GM12891 (cell line): ENCODE measurements around the gene AP1G1.
"Not testable (repeated sequence)": the region's sequence is repeated elsewhere in the genome, so short reads cannot be mapped to it uniquely, and the experiment has no call there.

Source experiments
- DNase-seq: peaks from one replicate; pipeline ENCODE4 v3.0.0; 2011; ENCODE audit warnings: low spot score; ENCODE audit not compliant: insufficient read length
- FAIRE-seq: peaks from 2 replicates; lab custom pipeline; 2011; peaks lifted over from hg19 to GRCh38; lab: Jason Lieb, UNC
- PAX5 ChIP-seq: IDR thresholded peaks from 2 replicates; pipeline ENCODE4 v1.6.1; 2011; ENCODE audit warnings: low read length, moderate library complexity, mild to moderate bottlenecking; ENCODE audit not compliant: insufficient read depth, severe bottlenecking
- POLR2A ChIP-seq: IDR thresholded peaks from 2 replicates; pipeline ENCODE4 v1.6.1; 2011; ENCODE audit warnings: low read depth, low read length, control low read depth
- POLR2AphosphoS5 ChIP-seq: IDR thresholded peaks from 2 replicates; pipeline ENCODE4 v1.6.1; 2011; ENCODE audit warnings: low read depth, low read length, control low read depth
- POU2F2 ChIP-seq: IDR thresholded peaks from 2 replicates; pipeline ENCODE4 v1.6.1; 2011; ENCODE audit warnings: low read depth, mild to moderate bottlenecking, control low read depth, low read length, moderate library complexity
- SPI1 ChIP-seq: IDR thresholded peaks from 2 replicates; pipeline ENCODE4 v1.6.1; 2011; ENCODE audit warnings: low read depth, low read length, control low read depth
- TAF1 ChIP-seq: IDR thresholded peaks from 2 replicates; pipeline ENCODE4 v1.6.1; 2011; ENCODE audit warnings: low read depth, low read length, control low read depth

AP1G1 gene

GRCh38 chr16:71845639-71846430, 37.2 kb upstream of the AP1G1 start, which contains the start of gene ATXN1L:
ATXN1L (plus strand) TSS chr16:71845976; CDS start chr16:71849741, 3,765 bp downstream.
- TF ChIP-seq POU2F2 = peak; percentile 36; the same call in 1 of the 2 replicates
- peak; percentile 60; the same call in 1 of the 2 replicates for TF ChIP-seq TAF1
- TF ChIP-seq PAX5 = peak; percentile 47
- TF ChIP-seq POLR2AphosphoS5 = peak; percentile 78
- no peak for TF ChIP-seq SPI1
- peak; percentile 83 for TF ChIP-seq POLR2A
- FAIRE-seq (peak; percentile 94), DNase-seq (peak; percentile 93)

- DNase-seq = no peak
- peak; percentile 45 for FAIRE-seq
- no peak for TF ChIP-seq POLR2A
- TF ChIP-seq TAF1 = no peak
- TF ChIP-seq SPI1 = peak; percentile 35; the same call in 1 of the 2 replicates
Measured at GRCh38 chr16:71843572-71843971, 34.9 kb upstream of the AP1G1 start.

- TF ChIP-seq POLR2AphosphoS5 (no peak), TAF1 (no peak), POU2F2 (no peak), PAX5 (no peak), POLR2A (no peak), SPI1 (no peak)
- FAIRE-seq (no peak), DNase-seq (no peak)
Measured at GRCh38 chr16:71840052-71840451, 31.4 kb upstream of the AP1G1 start.

GRCh38 chr16:71837150-71837549, 28.5 kb upstream of the AP1G1 start:
- TF ChIP-seq POLR2A = no peak
- FAIRE-seq (no peak), DNase-seq (no peak)

DNA sequence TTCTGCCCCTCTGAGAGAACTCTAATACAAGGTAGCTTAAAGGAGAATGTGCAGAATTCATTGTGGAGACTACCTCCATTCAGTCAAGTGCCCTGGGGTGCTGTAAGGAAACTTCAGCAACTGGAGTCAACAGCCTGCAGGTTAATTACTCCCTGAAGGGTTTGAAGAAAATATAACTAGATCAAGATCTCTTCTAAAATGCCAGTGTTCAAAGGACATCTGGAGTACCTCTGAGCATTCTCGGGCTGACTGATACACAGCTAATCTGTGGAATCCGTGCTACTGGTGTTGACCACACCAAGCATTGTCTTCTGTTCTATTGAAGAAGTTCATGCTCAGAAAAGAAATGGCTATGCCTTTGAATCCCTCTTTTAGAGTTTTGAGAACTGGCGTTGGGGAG, 25.7 kb upstream of the AP1G1 start:
- DNase-seq (no peak), FAIRE-seq (no peak)
- TF ChIP-seq POU2F2 = no peak
- TF ChIP-seq POLR2AphosphoS5 = no peak
- no peak for TF ChIP-seq POLR2A
- TF ChIP-seq PAX5 = no peak
- no peak for TF ChIP-seq SPI1
- no peak for TF ChIP-seq TAF1

DNA sequence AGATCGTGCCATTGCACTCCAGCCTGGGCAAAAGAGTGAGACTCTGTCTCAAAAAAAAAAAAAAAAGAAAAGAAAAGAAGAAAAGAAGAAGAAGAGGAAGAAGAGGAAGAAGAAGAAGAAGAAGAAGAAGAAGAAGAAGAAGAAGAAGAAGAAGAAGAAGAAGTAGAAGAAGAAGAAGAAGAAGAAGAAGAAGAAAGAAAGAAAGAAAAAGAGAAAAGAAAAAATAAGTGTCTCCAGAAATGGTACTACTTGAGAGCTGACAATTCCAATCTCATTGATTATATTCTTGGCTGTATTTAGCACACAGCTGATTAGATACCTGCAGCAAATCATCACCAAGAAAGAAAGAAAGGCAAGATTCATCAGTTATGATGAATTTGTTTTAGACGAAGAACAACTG, 23.5 kb upstream of the AP1G1 start:
- not testable (repeated sequence) for FAIRE-seq, DNase-seq

DNA sequence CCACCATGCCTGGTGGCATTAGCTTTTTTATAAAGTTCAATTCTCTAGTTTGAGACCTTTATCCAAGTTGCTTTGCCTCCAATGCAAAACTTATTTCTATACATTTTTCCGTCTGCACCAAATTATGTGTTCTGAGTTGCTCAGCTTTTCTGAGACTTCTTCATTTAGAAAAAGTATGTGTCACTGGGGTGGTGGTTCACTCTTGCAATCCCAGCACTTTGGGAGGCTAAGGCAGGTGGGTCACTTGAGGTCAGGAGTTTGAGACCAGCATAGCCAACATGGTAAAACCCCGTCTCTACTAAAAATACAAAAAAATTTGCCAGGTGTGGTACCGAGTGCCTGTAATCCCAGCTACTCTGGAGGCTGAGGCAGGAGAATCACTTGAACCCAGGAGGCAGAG, 23.1 kb upstream of the AP1G1 start:
- DNase-seq, FAIRE-seq: not testable (repeated sequence)

DNA sequence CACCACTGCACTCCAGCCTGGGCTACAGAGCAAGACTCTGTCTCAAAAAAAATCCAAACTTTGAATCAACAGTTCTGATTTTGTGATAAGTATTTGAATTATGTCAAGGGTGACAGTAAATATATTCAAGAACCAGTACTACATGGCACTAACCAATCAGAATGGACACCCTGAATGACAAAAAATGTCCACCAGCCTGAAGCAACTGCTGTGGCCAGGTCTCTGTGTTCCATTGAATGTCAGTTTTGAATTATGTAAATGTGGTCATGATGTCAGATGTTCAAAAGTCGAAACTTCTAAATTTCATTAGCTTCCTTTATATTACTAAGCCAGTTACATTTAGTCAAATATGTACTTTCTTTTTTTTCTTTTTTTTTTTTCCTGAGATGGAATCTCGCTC, 21.7 kb upstream of the AP1G1 start:
- DNase-seq (no peak), FAIRE-seq (no peak)
- no peak for TF ChIP-seq SPI1
- no peak for TF ChIP-seq POLR2AphosphoS5
- no peak for TF ChIP-seq POU2F2
- no peak for TF ChIP-seq POLR2A
- no peak for TF ChIP-seq PAX5
- TF ChIP-seq TAF1 = no peak

- FAIRE-seq = no peak
Measured at GRCh38 chr16:71826533-71827017, 17.9 kb upstream of the AP1G1 start.

GRCh38 chr16:71817155-71817500, 8.5 kb upstream of the AP1G1 start:
- not testable (repeated sequence) for DNase-seq, FAIRE-seq

More at GRCh38 chr16:71826533-71827017, 17.9 kb upstream of the AP1G1 start:
- TF ChIP-seq SPI1 = no peak
- no peak for TF ChIP-seq POLR2AphosphoS5
- no peak for TF ChIP-seq PAX5
- no peak for TF ChIP-seq POLR2A
- no peak for TF ChIP-seq POU2F2
- TF ChIP-seq TAF1 = no peak
- DNase-seq = no peak

- DNase-seq (no peak), FAIRE-seq (no peak)
- TF ChIP-seq POLR2A = no peak
- TF ChIP-seq PAX5 = no peak
Measured at GRCh38 chr16:71811261-71811803, 2.7 kb upstream of the AP1G1 start.

- not testable (repeated sequence) for FAIRE-seq, DNase-seq
Measured at GRCh38 chr16:71810155-71810530, 1.5 kb upstream of the AP1G1 start.
